Body of pancreas (tissue), 4 donors: ENCODE measurements around the gene EGLN3.

ENCODE experiments used
- CTCF ChIP-seq, 7 experiments: fragments of 450-650 bp in 4 of 7; fragments of 200-600 bp in 3 of 7; sonication (generic) in 3 of 7; IDR thresholded peaks; one replicate each; pipeline ENCODE4 v1.5.1; 2016 to 2019; ENCODE audit warnings: antibody characterized with exemption in 7 of 7
- POLR2A ChIP-seq, 3 donors: fragments of 450-650 bp; IDR thresholded peaks; one replicate each; pipeline ENCODE4 v1.6.1; 2016; ENCODE audit warnings: antibody characterized with exemption in 3 of 3, mild to moderate bottlenecking in 2 of 3

DNA sequence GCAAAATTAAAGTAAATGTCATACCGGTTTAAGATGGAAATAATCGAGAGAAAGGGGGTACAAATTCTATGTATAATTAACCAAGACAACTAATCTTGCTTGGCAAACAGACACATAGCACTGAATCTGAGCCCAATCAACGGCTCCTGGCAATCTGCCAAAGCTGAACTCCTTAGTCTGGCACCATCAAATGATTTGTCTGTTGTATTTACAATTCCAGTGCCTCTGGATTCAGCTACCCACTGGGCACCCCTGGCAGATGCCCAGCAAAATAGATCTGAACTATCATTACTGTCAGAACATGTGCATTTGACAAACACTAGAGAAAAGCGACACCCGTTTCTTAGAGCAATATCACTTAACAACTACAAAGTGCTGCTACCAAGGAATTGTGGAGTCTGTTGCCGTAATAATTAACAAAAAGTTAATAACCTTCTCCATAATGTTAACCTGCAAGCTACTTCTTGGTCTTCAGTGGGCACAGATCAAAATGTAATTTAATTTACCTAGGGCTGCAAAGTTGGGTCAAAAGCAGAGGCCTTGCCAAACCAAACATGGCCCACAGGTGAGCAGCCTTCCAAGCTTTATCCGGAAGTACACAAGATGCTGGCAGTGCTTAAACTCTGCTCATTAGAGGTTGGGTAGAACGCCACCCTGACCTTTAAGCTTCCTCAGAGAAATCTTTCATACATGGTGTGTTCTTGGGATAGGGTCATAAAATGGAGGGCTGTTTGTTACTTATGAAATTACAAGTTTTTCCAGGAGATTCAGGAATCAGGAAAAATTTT lies 7.6 kb downstream of the EGLN3 start:
- TF ChIP-seq POLR2A (IDR thresholded peaks at IDR 0.05): no peak
- no peak for TF ChIP-seq CTCF (IDR thresholded peaks at IDR 0.05)
